Measurements from ENCODE around the gene HEATR3.
A peak's percentile ranks its signal among the peaks of the same experiment; 100 is the strongest.
"Not testable (repeated sequence)": the region's sequence is repeated elsewhere in the genome, so short reads cannot be mapped to it uniquely, and the experiment has no call there.

HEATR3 gene

DNA sequence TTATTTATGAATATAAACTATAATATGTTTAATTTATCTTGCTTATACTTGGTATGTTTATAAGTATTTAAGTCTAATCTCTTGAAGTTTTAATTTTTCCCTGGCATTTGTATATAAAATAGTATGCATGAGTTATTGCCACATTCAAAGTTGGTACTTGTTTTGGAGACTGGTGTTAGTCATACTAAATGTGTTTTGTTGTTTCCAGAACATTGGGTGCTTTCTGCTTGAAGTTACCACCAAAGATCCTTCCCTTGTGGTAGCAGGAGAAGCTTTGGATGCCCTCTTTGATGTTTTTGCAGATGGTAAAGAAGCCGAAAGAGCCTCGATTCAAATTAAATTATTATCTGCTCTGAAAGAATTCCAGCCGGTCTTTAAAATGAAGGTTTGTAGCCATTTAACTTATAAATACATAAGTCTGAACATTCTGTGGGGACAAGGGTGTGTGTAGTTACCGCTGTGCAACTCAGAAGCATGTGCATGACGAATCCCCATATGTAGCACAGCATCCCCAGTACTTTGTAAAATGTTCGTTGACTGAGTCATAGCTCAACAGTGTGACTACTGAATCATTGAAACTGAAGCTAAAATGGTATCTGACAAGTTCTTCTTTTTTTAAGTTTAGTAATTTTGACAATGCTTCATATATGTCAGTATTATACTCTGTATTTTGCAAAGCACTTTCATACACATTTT is 36.4 kb downstream of the HEATR3 start:
- Mint-ChIP-seq H3K36me3 (ENCODE audit: low read depth) (peaks cover 39% of the 10 kb centered on the region), H3K9me3 (no peaks in the 10 kb centered on the region), H3K4me3 (no peak overlapping the region), H3K27ac (no peak overlapping the region), H3K4me1 (no peaks in the 10 kb centered on the region), H3K27me3 (no peaks in the 10 kb centered on the region)
- peak; percentile 68 for ATAC-seq
- no peak for DNase-seq

DNA sequence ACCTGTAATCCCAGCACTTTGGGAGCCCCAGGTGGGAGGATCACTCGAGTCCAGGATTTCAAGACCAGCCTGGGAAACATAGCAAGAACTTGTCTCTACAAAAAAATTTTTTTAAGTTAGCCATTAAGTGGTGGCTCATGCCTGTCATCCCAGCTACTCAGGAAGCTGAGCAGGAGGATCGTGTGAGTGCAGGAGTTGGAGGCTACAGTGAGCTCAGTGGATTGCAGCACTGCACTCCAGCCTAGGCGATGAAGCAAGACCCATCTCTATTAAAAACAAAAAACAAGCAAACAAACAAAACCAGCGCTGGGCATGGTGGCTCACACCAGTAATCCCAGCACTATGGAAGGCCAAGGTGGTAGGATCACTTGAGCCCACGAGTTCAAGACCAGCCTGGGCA is 38.0 kb downstream of the HEATR3 start:
- no peak overlapping the region for H3K4me3 Mint-ChIP-seq
- H3K27ac Mint-ChIP-seq: no peak overlapping the region

GRCh38 chr16:50114357-50115129 is 48.8 kb downstream of the HEATR3 start:
- Mint-ChIP-seq H3K27ac (no peak overlapping the region), H3K36me3 (ENCODE audit: low read depth) (no peaks in the 10 kb centered on the region), H3K4me1 (no peaks in the 10 kb centered on the region), H3K4me3 (no peak overlapping the region), H3K9me3 (no peaks in the 10 kb centered on the region), H3K27me3 (no peaks in the 10 kb centered on the region)
- ATAC-seq (no peak), DNase-seq (no peak)

More for the DNA sequence above, 38.0 kb downstream of the HEATR3 start:
- DNase-seq (no peak), ATAC-seq (no peak)
- Mint-ChIP-seq H3K4me1 (no peaks in the 10 kb centered on the region), H3K9me3 (no peaks in the 10 kb centered on the region), H3K27me3 (no peaks in the 10 kb centered on the region), H3K36me3 (ENCODE audit: low read depth) (peaks cover 44% of the 10 kb centered on the region)

- peaks cover 19% of the 10 kb centered on the region for H3K4me1 Mint-ChIP-seq
- H3K27ac Mint-ChIP-seq: no peak overlapping the region
- H3K4me3 Mint-ChIP-seq: no peak overlapping the region
- peaks cover 3% of the 10 kb centered on the region for H3K9me3 Mint-ChIP-seq
- DNase-seq (no peak), ATAC-seq (no peak)
- no peaks in the 10 kb centered on the region for H3K27me3 Mint-ChIP-seq
- no peaks in the 10 kb centered on the region for H3K36me3 Mint-ChIP-seq (ENCODE audit: low read depth)
Measured at GRCh38 chr16:50120711-50121110, 54.9 kb downstream of the HEATR3 start.

- Mint-ChIP-seq H3K27me3 (no peaks in the 10 kb centered on the region), H3K4me3 (peak overlapping the region; percentile 33), H3K36me3 (ENCODE audit: low read depth) (no peaks in the 10 kb centered on the region), H3K27ac (no peak overlapping the region), H3K9me3 (peaks cover 3% of the 10 kb centered on the region), H3K4me1 (peaks cover 19% of the 10 kb centered on the region)
- DNase-seq: peak; percentile 5
- ATAC-seq: peak; percentile 75
Measured at GRCh38 chr16:50121278-50121677, 55.5 kb downstream of the HEATR3 start.

GRCh38 chr16:50121721-50122445 is 56.1 kb downstream of the HEATR3 start:
- Mint-ChIP-seq H3K9me3 (peaks cover 3% of the 10 kb centered on the region), H3K27me3 (no peaks in the 10 kb centered on the region), H3K4me3 (peak overlapping the region; percentile 33), H3K36me3 (ENCODE audit: low read depth) (no peaks in the 10 kb centered on the region), H3K27ac (no peak overlapping the region), H3K4me1 (peaks cover 19% of the 10 kb centered on the region)
- DNase-seq (peak; percentile 20), ATAC-seq (peak; percentile 59)

- Mint-ChIP-seq H3K9me3 (peaks cover 3% of the 10 kb centered on the region), H3K27ac (no peak overlapping the region), H3K27me3 (no peaks in the 10 kb centered on the region), H3K36me3 (ENCODE audit: low read depth) (no peaks in the 10 kb centered on the region), H3K4me3 (no peak overlapping the region), H3K4me1 (peaks cover 19% of the 10 kb centered on the region)
- DNase-seq (no peak), ATAC-seq (no peak)
Measured at GRCh38 chr16:50123417-50123816, 57.6 kb downstream of the HEATR3 start.

GRCh38 chr16:50124769-50125168 is 59.0 kb downstream of the HEATR3 start:
- H3K36me3 Mint-ChIP-seq (ENCODE audit: low read depth): no peaks in the 10 kb centered on the region
- no peaks in the 10 kb centered on the region for H3K27me3 Mint-ChIP-seq
- H3K27ac Mint-ChIP-seq: no peak overlapping the region
- no peak overlapping the region for H3K4me3 Mint-ChIP-seq
- H3K4me1 Mint-ChIP-seq: peaks cover 19% of the 10 kb centered on the region
- peaks cover 3% of the 10 kb centered on the region for H3K9me3 Mint-ChIP-seq
- ATAC-seq: no peak
- DNase-seq: no peak

- Mint-ChIP-seq H3K27ac (no peak overlapping the region), H3K9me3 (peaks cover 3% of the 10 kb centered on the region), H3K4me3 (no peak overlapping the region), H3K4me1 (peaks cover 13% of the 10 kb centered on the region), H3K36me3 (ENCODE audit: low read depth) (no peaks in the 10 kb centered on the region), H3K27me3 (no peaks in the 10 kb centered on the region)
- DNase-seq: no peak
- ATAC-seq: no peak
Measured at GRCh38 chr16:50126183-50126582, 60.4 kb downstream of the HEATR3 start.

- H3K9me3 Mint-ChIP-seq; H3K36me3 Mint-ChIP-seq (ENCODE audit: low read depth); H3K4me1 Mint-ChIP-seq; H3K4me3 Mint-ChIP-seq; ATAC-seq; DNase-seq; H3K27ac Mint-ChIP-seq; H3K27me3 Mint-ChIP-seq: not testable (repeated sequence)
Measured at GRCh38 chr16:50132571-50132970, 66.8 kb downstream of the HEATR3 start.

DNA sequence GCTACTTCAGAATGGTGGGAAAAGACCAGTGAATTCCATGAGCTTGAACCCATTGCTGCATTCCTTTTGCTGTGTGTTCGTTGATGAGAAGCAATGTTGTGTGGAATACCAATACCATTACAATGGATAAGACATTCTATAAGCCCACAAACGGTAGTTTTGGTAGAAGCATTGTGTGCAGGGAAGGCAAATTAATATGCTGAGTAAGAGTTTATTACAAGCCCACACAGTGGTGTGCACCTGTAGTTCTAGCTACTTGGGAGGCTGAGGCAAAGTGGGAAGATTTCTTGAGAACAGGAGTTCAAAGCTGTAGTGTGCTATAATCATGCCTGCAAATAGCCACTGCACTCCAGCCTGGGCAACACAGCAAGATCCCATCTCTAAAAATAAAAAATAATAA is 67.4 kb downstream of the HEATR3 start:
- Mint-ChIP-seq H3K27me3 (peaks cover 2% of the 10 kb centered on the region), H3K4me3 (no peak overlapping the region), H3K36me3 (ENCODE audit: low read depth) (no peaks in the 10 kb centered on the region), H3K4me1 (no peaks in the 10 kb centered on the region), H3K9me3 (no peaks in the 10 kb centered on the region), H3K27ac (no peak overlapping the region)
- ATAC-seq (no peak), DNase-seq (no peak)

DNA sequence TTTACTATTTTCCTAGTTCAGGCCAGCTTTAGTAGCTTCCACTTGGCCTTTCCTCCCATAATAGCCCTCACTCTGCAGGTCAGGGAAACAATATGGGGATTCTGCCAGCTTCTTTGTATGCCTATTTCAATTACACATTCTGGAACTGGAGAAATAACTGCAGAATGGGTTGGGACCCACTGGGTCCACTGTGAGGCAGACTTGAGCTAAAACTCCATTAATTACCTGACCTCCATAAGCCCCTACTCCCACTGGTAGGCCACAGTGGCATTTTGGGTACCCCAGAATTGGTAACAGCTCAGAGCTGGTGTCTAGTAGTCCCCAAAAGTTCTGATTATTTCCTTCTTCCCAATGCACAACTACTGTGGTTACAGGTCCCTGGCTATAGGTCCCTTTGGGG is 70.6 kb downstream of the HEATR3 start:
- no peak for DNase-seq
- H3K36me3 Mint-ChIP-seq (ENCODE audit: low read depth): no peaks in the 10 kb centered on the region
- no peak for ATAC-seq
- H3K4me3 Mint-ChIP-seq: no peak overlapping the region
- H3K4me1 Mint-ChIP-seq: no peaks in the 10 kb centered on the region
- H3K27ac Mint-ChIP-seq: no peak overlapping the region
- H3K27me3 Mint-ChIP-seq: peaks cover 2% of the 10 kb centered on the region
- no peaks in the 10 kb centered on the region for H3K9me3 Mint-ChIP-seq

DNA sequence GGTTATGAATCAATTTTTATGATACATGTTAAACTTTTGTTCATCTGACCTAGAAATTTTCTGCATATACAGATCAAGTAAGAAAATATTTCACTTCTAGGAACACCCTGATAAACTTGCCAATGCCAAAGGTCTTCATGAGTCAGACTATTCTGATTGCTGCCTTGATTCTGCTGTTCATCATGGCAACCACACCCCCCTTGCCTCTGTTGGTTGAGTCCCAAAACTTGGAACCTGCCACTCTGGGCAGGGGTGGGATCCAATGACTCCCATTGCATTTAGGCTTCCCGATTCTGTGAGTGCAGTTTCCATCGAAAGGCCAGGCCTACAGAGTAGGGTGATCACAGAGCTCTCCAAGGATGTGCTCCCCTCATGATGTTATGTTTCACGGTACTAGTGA is 71.5 kb downstream of the HEATR3 start:
- Mint-ChIP-seq H3K4me1 (no peaks in the 10 kb centered on the region), H3K4me3 (no peak overlapping the region), H3K36me3 (ENCODE audit: low read depth) (no peaks in the 10 kb centered on the region), H3K27ac (no peak overlapping the region), H3K27me3 (no peaks in the 10 kb centered on the region), H3K9me3 (no peaks in the 10 kb centered on the region)
- DNase-seq (no peak), ATAC-seq (no peak)

- DNase-seq: no peak
- H3K4me1 Mint-ChIP-seq: no peaks in the 10 kb centered on the region
- H3K4me3 Mint-ChIP-seq: no peak overlapping the region
- no peak for ATAC-seq
- no peaks in the 10 kb centered on the region for H3K36me3 Mint-ChIP-seq (ENCODE audit: low read depth)
- no peaks in the 10 kb centered on the region for H3K9me3 Mint-ChIP-seq
- H3K27ac Mint-ChIP-seq: no peak overlapping the region
- H3K27me3 Mint-ChIP-seq: no peaks in the 10 kb centered on the region
Measured at GRCh38 chr16:50139580-50139979, 73.8 kb downstream of the HEATR3 start.

DNA sequence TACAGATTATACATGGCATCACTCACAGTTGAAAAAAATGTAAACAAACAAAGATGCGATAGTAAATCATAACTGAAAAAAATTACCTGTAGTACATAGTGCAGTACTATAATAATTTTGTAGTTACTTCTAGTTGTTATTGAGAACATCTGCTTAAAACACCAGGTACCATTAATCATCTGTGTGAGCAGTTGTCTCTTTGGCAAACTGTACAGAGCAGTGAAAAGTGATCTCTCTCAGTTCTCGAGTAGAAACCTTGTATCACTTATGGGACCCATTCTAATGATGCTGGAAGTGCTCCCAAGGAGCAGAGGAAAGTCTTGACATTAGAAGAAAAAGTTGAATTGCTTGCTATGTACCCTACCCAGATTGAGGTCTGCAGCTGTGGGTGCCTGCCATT is 78.4 kb downstream of the HEATR3 start:
- no peak for DNase-seq
- no peak for ATAC-seq
- Mint-ChIP-seq H3K36me3 (ENCODE audit: low read depth) (no peaks in the 10 kb centered on the region), H3K9me3 (no peaks in the 10 kb centered on the region), H3K4me3 (no peak overlapping the region), H3K27ac (no peak overlapping the region), H3K4me1 (no peaks in the 10 kb centered on the region), H3K27me3 (no peaks in the 10 kb centered on the region)
